Astrocyte of the spinal cord (primary cell): Measurements from ENCODE around the gene INPP5D.
"Not testable (repeated sequence)": the region's sequence is repeated elsewhere in the genome, so short reads cannot be mapped to it uniquely, and the experiment has no call there.

ENCODE experiments used
- DNase-seq: peaks from one replicate; pipeline ENCODE4 v3.0.0; 2011; ENCODE audit warnings: low read depth, low spot score
- H3K4me3 ChIP-seq: 2 replicates; pipeline ENCODE4 v1.5.1; 2011; ENCODE audit warnings: low read depth, mild to moderate bottlenecking, low read length, moderate library complexity
- in situ Hi-C: cut with HindIII; loops from 2 replicates; pipeline ENCODE4 v1.10.0; 2017; ENCODE audit warnings: low sequenced_read_pairs
- TF ChIP-seq, protein P1 (sequence below): IDR thresholded peaks from 2 replicates; pipeline ENCODE4 v1.5.1; 2012; ENCODE audit warnings: low read depth, mild to moderate bottlenecking, low read length, inconsistent platforms

Gene INPP5D

GRCh38 chr2:233013650-233014049, 46.5 kb upstream of the INPP5D start:
- in situ Hi-C loops = no loop called here
- no peak for DNase-seq
- TF ChIP-seq, protein P1, sequence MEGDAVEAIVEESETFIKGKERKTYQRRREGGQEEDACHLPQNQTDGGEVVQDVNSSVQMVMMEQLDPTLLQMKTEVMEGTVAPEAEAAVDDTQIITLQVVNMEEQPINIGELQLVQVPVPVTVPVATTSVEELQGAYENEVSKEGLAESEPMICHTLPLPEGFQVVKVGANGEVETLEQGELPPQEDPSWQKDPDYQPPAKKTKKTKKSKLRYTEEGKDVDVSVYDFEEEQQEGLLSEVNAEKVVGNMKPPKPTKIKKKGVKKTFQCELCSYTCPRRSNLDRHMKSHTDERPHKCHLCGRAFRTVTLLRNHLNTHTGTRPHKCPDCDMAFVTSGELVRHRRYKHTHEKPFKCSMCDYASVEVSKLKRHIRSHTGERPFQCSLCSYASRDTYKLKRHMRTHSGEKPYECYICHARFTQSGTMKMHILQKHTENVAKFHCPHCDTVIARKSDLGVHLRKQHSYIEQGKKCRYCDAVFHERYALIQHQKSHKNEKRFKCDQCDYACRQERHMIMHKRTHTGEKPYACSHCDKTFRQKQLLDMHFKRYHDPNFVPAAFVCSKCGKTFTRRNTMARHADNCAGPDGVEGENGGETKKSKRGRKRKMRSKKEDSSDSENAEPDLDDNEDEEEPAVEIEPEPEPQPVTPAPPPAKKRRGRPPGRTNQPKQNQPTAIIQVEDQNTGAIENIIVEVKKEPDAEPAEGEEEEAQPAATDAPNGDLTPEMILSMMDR = no peak
- H3K4me3 ChIP-seq = no peak overlapping the region

DNA sequence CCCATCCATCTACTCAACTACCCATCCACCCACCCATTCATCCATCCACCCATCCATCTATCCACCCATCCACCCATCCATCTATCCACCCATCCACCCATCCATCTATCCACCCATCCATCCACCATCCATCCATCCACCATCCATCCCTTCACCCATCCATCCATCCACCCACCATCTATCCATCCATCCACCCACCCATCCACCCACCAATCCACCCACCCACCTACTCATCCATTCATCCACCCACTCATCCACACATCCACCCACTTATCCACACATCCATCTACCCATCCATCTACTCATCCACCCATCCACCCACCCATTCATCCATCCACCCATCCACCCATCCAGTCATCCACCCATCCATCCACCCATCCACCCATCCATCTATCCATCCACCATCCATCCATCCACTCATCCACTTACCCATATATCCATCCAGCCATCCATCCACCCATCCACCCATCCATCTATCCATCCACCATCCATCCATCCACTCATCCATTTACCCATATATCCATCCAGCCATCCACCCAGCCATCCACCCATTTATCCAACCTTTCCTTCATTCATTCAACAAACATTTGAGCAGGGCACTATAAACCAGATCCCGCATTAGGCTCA, 45.0 kb upstream of the INPP5D start:
- TF ChIP-seq, protein P1 = no peak
- in situ Hi-C loops = no loop called here
- no peak overlapping the region for H3K4me3 ChIP-seq
- no peak for DNase-seq

DNA sequence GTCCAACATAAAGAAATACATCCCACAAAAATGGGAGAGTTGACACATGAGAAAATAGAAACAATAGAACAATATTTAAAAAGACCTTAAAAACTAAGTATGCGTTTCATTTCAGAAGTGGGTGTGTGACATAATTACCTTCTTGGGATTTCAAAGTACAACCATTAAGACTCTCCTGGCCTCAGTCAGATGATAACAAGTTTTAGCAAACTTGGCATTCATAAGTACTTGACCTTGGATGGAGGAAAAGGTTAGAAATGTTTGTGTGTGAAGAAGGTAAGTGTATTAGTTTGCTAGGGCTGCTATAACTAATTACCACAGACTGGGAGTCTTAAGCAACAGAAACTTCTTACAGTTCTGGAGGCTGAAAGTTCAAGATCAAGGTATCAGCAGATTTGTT, 42.2 kb upstream of the INPP5D start:
- no peak overlapping the region for H3K4me3 ChIP-seq
- in situ Hi-C loops = no loop called here
- TF ChIP-seq, protein P1 = no peak
- no peak for DNase-seq

DNA sequence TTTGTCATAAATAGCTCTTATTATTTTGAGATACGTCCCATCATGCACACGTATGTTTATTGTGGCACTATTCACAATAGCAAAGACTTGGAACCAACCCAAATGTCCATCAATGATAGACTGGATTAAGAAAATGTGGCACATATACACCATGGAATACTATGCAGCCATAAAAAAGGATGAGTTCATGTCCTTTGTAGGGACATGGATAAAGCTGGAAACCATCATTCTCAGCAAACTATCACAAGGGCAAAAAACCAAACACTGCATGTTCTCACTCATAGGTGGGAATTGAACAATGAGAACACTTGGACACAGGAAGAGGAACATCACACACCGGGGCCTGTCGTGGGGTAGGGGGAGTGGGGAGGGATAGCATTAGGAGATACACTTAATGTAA, 40.5 kb upstream of the INPP5D start:
- DNase-seq, H3K4me3 ChIP-seq, in situ Hi-C loops: not testable (repeated sequence)

- H3K4me3 ChIP-seq = no peak overlapping the region
- in situ Hi-C loops = no loop called here
- no peak for DNase-seq
- TF ChIP-seq, protein P1 = no peak
Measured at GRCh38 chr2:233020454-233020853, 39.7 kb upstream of the INPP5D start.

GRCh38 chr2:233021771-233022170, 38.4 kb upstream of the INPP5D start:
- in situ Hi-C loops = no loop called here
- DNase-seq = no peak
- no peak overlapping the region for H3K4me3 ChIP-seq
- TF ChIP-seq, protein P1 = no peak

DNA sequence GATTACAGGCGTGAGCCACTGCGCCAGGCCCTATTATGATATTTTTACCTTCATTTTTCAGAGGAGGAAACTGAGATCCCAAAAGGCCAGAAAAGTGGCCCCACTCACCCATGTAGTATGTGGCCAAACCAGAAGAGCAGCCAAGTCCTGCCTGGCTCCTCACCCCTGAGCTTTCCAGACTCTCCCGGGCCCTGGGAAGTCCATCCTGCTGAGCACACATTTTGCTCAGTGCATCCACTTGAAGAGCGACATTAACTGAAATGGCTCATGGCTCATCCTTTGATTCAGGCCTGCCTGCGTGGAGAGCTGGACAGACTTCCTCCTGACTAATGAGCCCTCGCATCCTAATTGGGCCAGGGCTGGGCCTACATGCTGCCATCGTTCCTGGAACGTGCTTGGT, 37.6 kb upstream of the INPP5D start:
- TF ChIP-seq, protein P1 = no peak
- H3K4me3 ChIP-seq = no peak overlapping the region
- no peak for DNase-seq
- in situ Hi-C loops = no loop called here
